Measurements from ENCODE around the gene OTOP2. TPM values are rescaled to one million over a fixed set of nuclear protein-coding genes. Genes with fewer than 3 reads are reported as not detected.

The OTOP2 gene
- total RNA-seq, 6 donors from 2014 or later = not detected

GRCh38 chr17:74951065-74951464, 27.0 kb downstream of the OTOP2 start:
- Histone ChIP-seq H3K4me1 (no peaks in the 10 kb centered on the region), H3K9me3 (no peaks in the 10 kb centered on the region), H3K4me3 (no peak overlapping the region), H3K36me3 (peaks cover 0 to 36% (median 1%) of the 10 kb centered on the region in 4 donors), H3K27me3 (no peaks in the 10 kb centered on the region), H3K27ac (no peak overlapping the region)
- TF ChIP-seq POLR2AphosphoS5 (IDR thresholded peaks at IDR 0.05) (no peak), POLR2A (IDR thresholded peaks at IDR 0.05) (no peak)
- WGBS, 2 donors = 71% methylated on average over 2 of the region's 3 CpGs; no CpG with 5 or more reads in 1 of the 2 donors
- DNase-seq = no peak
- ATAC-seq (ENCODE audit: low FRiP score in 2 of 2) = no peak

DNA sequence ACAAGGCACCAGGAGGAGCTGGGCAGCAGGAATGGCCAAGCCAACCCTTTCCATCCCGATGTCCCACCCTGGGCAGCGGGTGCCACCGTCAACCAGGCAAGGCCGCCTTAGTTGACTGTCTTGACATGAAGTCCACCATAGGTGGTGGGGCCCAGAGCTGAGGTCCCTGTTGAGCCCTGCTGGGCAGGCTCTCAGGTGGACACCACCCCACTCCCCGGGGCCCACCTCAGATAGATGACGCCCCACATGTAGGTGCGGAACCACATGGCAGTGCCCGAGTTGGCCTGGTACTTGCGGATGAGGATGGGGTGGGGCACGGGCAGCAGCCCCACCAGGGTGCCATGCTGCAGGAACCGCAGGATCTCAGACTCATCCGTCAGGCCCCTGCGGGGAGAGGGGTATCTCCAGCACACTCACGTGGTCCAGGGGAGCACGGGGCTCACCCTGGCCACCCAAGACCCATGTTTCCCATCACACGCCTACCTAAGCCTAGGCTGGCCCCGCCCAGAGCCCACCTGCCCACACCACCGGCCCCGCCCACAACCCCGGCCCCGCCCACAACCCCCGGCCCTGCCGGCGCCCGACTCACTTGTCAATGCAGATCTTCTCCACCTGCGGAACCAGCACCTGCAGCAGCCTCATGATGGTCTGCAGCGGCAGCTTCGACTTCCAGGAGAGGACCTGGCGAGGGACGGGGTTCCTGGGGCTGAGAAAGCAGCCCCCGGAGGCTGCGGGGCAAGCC, 27.8 kb downstream of the OTOP2 start:
- Histone ChIP-seq H3K27ac (no peak overlapping the region), H3K4me3 (no peak overlapping the region), H3K4me1 (no peaks in the 10 kb centered on the region), H3K27me3 (no peaks in the 10 kb centered on the region), H3K9me3 (peaks cover 0 to 7% (median 0%) of the 10 kb centered on the region in 4 donors), H3K36me3 (peaks cover 0 to 36% (median 1%) of the 10 kb centered on the region in 4 donors)
- ATAC-seq (ENCODE audit: low FRiP score in 2 of 2) (no peak), DNase-seq (no peak)
- 86 to 88% methylated on average over 19 to 22 of the region's 32 CpGs for WGBS, 2 donors
- no peak for TF ChIP-seq EP300 (IDR thresholded peaks at IDR 0.05)
- TF ChIP-seq POLR2AphosphoS5 (IDR thresholded peaks at IDR 0.05) = no peak
- TF ChIP-seq, protein P1, sequence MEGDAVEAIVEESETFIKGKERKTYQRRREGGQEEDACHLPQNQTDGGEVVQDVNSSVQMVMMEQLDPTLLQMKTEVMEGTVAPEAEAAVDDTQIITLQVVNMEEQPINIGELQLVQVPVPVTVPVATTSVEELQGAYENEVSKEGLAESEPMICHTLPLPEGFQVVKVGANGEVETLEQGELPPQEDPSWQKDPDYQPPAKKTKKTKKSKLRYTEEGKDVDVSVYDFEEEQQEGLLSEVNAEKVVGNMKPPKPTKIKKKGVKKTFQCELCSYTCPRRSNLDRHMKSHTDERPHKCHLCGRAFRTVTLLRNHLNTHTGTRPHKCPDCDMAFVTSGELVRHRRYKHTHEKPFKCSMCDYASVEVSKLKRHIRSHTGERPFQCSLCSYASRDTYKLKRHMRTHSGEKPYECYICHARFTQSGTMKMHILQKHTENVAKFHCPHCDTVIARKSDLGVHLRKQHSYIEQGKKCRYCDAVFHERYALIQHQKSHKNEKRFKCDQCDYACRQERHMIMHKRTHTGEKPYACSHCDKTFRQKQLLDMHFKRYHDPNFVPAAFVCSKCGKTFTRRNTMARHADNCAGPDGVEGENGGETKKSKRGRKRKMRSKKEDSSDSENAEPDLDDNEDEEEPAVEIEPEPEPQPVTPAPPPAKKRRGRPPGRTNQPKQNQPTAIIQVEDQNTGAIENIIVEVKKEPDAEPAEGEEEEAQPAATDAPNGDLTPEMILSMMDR (IDR thresholded peaks at IDR 0.05) = no peak
- no peak for TF ChIP-seq POLR2A (IDR thresholded peaks at IDR 0.05)

- WGBS, 2 donors = 86 to 87% methylated on average over 21 to 24 of the region's 24 CpGs
- ATAC-seq (ENCODE audit: low FRiP score in 2 of 2) (no peak), DNase-seq (no peak)
- Histone ChIP-seq H3K27me3 (no peaks in the 10 kb centered on the region), H3K9me3 (peaks cover 0 to 8% (median 0%) of the 10 kb centered on the region in 4 donors), H3K4me3 (no peak overlapping the region), H3K27ac (no peak overlapping the region), H3K36me3 (peaks cover 0 to 36% (median 1%) of the 10 kb centered on the region in 4 donors), H3K4me1 (no peaks in the 10 kb centered on the region)
- no peak for TF ChIP-seq POLR2A (IDR thresholded peaks at IDR 0.05)
- TF ChIP-seq, protein P1 (IDR thresholded peaks at IDR 0.05) = no peak
- TF ChIP-seq EP300 (IDR thresholded peaks at IDR 0.05) = no peak
- TF ChIP-seq POLR2AphosphoS5 (IDR thresholded peaks at IDR 0.05) = no peak
Observed at GRCh38 chr17:74952431-74953133, 28.5 kb downstream of the OTOP2 start.

GRCh38 chr17:74953134-74953687, 29.1 kb downstream of the OTOP2 start:
- peaks cover 0 to 38% (median 1%) of the 10 kb centered on the region in 4 donors for H3K36me3 ChIP-seq

More at GRCh38 chr17:74953134-74953687, 29.1 kb downstream of the OTOP2 start:
- DNase-seq = no peak
- Histone ChIP-seq H3K9me3 (peaks cover 0 to 8% (median 0%) of the 10 kb centered on the region in 4 donors), H3K27me3 (no peaks in the 10 kb centered on the region), H3K27ac (no peak overlapping the region), H3K4me1 (no peaks in the 10 kb centered on the region), H3K4me3 (no peak overlapping the region)
- 79 to 83% methylated on average over 6 to 11 of the region's 11 CpGs for WGBS, 2 donors
- TF ChIP-seq POLR2AphosphoS5 (IDR thresholded peaks at IDR 0.05) (no peak), POLR2A (IDR thresholded peaks at IDR 0.05) (no peak), EP300 (IDR thresholded peaks at IDR 0.05) (no peak)
- TF ChIP-seq, protein P1 (IDR thresholded peaks at IDR 0.05) = no peak
- no peak for ATAC-seq (ENCODE audit: low FRiP score in 2 of 2)
